GM19239 (cell line): Measurements from ENCODE around the gene ANKRD11.
A peak's percentile ranks its signal among the peaks of the same experiment; 100 is the strongest.

Experiments used
- DNase-seq: peaks from one replicate; pipeline ENCODE4 v3.0.0; 2011; ENCODE audit warnings: low spot score; ENCODE audit not compliant: insufficient read length
- FAIRE-seq: peaks from 2 replicates; lab custom pipeline; 2011; peaks lifted over from hg19 to GRCh38; lab: Jason Lieb, UNC

Gene ANKRD11

DNA sequence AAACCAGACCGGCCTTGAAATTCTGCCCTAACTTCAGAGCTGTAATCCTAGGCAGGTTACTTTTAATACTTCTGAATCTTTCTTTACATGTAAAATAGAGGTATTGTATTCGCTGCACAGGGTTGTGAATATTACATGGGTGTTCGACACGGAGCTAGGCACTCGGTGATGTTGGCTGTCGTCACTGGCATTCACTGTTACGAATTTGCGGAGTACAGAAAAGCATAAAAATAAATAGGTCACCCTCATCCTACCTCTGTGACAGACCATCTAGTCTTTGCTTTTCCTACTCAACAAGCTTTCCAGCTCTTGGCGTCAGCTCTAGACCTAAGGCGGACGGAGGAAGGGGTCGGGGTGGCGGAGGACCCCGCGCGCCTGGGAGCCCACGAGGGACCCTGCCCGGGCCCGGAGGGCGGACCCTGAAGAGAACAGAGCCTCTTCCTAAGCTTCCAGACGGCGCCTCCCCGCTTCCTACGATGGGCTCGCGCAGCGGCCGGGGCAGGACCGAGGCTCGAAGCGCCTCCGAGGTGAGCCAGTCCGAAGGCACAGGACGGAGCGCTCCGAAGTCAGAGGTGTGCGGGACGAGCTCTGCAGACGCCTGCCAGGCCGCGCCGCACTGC is 17.0 kb upstream of the ANKRD11 start:
- no peak for DNase-seq
- FAIRE-seq = no peak

DNA sequence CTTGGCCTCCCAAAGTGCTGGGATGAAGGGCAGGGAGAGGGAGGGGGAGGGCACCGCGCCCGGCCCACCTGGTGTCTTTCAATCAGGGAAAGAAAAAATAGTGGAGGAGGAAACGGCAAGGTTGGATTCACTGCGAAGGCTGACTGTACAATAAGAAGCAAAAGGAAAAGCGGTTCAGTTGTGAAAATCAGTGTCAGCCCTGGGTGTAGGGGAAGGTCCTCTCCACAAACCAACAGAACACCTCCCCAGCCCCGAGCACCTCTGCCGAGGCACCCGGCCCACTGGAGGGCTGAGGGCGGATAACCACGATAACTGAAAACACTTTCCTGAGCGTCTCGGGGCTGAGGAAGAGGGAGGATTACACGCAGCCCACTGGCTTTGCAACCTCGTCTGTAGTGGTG is 16.4 kb upstream of the ANKRD11 start:
- no peak for DNase-seq
- no peak for FAIRE-seq

DNA sequence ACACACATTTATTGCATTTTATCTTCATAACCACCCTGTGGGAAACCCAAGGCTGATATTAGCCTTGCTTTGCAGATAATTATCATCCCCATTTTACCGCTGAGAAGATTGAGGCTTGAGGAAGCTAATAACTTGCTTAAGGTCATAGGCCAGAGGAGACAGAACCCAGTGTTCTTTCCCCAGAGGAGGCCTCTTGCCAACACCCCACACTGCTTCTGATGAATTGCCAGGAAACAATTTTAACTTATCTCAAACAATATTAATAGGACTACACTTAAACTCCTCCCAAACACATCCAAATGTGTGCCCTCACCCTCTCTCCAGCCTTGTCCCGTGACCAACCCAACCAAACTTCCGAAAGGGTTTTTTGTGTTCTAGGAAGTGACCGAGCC is 15.7 kb upstream of the ANKRD11 start:
- FAIRE-seq (no peak), DNase-seq (no peak)

DNA sequence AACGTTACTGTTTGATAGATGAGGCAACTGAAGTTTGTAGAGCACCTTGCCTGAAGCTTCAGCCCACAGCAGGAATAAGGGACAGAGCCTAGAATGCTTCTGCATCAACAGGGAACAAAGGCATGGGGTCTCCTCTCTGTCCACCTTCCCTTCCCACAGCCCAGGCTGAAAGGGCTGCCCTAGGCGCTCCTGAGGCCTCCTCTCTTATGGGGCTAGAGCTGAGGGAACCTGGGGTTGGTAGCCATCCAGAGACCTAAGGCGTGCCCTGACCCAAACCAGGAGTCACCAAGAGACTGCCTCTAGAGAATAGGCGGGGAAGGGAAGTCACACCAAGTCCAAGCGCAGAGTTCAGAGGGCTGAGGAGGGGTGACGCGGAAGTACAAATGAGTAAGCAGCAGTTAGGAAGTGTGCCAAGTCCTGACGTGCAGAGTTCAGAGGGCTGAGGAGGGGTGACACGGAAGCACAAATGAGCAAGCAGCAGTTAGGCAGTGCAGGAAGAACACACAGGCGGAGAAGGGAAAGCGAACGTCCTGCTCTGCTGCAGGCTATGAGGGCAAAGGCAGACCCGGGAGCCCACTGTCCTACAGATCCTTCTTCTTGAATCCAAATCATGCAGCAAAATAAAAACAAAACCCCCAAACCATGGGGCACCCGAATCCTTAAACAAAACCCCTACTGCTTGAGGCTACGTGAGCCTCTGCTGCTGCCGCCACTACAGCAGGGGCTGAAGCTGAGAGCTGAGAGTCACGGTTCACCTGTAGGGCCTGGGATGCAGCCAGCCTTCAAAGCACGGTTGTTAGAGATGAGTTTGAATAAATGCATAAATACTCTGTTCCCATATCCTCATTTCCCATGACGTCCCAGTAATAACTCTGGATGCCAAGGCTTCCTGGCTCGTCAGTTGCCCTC is 15.1 kb upstream of the ANKRD11 start:
- FAIRE-seq (peak; percentile 95), DNase-seq (peak; percentile 78)

DNA sequence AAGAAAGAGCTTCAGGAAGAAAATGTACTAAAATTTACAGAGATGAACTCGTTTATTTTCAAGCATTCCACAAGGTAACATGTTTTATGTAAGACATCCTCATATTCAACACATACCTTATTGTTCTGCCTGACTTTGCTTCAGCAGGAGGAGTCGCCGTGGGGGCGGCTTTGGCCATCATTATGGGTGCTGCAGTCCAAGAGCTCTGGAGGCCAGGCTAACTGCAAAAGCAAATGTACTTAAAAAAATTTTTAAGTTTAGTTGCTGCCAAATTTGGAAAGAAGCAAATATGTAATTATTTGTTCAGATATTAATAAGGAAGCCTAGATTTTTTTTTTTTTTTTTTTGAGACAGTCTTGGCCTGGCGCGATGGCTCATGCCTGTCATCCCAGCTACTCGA is 13.7 kb upstream of the ANKRD11 start:
- DNase-seq = no peak
- no peak for FAIRE-seq

DNA sequence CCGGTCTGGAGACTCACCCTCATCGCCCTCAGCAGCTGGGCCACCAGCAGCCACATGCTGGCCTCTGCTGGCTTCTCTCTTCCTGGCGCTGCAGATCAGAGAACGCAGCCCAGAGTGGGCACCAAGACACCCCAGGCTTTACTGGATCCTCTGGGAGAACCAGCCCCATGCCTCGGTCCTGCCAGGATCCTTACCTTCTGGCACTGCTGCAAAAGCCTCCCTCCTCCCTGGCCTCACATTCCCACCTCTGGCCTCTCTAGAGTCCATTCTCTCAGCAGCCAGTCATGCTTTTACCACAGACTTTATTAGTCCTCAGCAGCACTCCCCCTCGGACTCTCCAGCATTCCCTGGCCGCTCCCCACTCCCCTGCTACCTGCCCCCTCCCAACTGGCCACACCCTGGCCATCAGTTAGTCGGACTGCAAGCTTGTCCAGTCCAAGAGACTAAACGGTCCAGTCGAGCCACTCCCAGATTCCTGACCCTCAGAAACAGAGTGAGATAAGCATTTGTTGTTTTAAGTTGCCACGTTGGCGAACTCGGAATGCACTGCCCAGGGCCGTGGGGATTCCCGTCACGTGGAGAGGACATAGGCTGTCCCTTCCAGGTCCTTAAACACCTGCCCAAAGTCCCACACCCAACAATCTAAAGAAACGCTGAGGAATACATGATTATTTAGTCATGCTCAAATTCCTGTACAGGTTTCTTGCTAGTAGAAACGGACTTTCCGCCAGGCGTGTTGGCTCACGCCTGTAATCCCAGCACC is 11.9 kb upstream of the ANKRD11 start:
- FAIRE-seq (no peak), DNase-seq (no peak)

DNA sequence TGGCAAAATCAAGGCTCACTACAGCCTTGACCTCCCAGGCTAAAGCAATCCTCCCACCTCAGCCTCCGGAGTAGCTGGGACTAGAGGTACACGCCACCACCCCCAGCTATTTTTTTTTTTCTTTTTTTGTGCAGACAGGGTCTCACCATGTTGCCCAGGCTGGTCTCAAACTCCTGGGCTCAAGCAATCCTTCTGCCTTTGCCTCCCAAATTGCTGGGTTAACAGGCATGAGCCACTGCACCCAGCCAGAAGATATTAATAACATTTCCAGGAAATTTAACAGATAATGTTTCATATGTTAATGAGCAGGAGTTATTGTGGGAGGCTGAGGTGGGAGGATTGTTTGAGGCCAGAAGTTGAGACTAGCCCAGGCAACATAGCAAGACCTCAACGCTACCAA is 9.4 kb upstream of the ANKRD11 start:
- no peak for FAIRE-seq
- no peak for DNase-seq

DNA sequence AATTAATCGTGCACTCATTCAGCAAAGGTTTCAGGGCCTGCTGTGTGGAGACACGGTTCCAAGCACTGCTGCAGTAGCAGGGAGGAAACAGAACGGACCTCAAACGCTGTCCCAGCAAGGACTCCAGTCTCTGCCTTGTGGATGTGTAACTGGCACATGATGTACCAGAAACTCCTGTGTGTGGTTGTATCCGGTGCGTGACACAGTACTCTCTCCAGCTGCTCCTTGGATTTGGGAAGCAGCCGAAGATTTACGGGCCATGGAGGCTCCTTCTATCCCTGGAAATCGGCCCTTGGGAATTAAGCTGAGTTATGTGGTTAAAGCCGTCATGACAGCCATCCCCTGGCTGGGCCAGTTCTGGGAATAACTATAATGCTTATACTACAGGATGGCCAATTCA is 8.5 kb upstream of the ANKRD11 start:
- FAIRE-seq = no peak

DNA sequence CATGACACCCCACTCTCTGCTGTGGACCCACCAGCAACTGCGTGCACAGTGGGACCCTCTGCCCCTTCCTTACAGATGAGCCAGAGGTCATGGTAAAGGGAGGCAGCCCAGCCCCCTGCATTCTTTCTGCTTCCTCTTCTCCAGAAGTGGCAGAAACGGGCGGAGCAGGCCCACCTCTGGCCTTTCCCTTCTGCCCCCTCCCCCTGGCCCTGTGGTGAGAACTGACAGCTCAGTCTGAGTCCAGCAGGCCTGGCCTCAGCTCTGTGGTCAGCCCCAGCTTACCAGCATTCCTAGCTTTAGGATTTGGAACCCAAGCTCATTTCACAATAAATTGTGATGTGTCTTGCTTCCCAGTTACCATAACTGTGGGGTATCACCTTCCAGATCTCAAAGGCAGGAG is 4.8 kb upstream of the ANKRD11 start:
- FAIRE-seq = no peak
- DNase-seq = no peak

More for the DNA sequence above, 8.5 kb upstream of the ANKRD11 start:
- no peak for DNase-seq

DNA sequence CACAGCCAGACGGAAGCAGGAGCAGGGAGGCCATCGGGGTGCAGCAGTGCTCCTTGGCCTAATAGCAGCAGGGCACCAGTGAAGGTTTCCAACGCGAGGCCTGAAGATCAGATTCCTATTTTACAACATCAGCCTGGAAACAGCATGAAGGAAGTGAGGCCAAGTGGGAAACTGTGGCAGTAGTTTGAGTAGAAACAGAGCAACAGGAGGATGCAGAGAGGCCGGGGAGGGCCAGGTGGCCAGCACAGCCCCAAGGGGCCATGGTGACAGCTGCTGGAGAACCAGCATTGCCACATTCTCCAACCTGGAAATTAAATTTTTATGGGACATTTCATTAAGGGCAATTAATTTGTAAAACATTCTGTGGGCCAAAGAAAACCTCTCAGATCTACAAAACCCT is 3.4 kb upstream of the ANKRD11 start:
- no peak for DNase-seq

DNA sequence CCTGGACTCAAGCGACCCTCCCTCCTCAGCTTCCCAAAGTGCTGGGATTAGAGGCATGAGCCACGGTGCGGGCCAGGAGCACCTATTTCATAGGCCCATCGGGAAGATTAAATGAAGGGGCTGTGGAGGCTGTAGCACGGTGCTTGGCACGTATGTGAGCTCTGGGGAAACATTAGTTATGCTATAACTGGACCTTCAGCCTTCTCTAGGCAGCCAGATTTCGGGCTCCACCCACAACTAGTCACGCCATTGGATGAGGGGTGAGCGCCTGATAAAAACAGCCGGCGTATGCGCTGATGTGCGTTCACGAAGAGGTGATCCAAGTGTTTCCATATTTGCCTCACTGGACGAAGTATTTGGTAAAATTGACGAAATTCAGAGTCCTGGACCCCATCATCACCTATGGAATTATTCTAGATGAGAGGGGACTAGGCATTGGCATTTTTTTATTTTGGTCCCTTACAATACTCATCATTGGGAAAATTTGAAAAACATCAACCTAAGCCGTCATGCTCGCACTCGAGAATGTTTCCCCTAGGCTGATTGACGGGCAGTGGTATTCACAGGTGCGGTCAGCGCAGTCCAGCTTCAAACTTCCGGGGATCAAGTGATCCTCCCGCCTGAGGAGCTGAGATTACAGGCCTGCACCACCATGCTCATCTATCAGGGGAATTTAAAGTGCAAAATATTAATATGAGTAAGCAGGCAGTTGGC is 1.8 kb upstream of the ANKRD11 start:
- FAIRE-seq = no peak

More for the DNA sequence above, 3.4 kb upstream of the ANKRD11 start:
- no peak for FAIRE-seq

DNA sequence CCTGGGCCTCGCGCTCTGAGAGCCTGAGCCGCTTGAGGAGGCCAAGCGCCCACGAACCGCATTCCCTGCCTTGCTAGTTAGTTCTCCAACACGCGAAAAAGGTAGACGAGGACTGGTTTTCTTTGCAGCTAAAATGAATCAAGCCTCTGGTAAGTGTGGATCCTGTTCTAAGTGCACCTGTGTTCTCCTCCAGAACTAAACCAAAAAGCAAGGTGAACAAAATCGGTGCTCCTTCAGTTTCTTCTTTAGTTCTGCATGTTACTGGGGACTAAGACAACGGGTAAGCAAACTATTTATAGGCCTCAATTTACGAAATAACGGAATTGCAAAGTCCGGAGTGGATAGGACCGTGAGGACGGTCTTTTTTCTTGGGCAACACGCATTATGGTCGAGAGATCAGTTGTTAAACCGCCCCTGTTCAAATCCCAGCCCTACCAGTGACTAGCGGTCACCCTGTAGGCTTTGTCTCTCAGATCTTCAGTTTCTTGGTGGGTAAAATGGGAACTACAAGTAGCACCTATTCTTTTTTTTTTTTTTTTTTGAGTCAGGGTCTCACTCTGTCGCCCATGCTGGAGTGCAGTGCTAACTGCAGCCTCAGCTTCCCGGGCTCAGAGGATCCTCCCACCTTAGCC is 993 bp upstream of the ANKRD11 start:
- DNase-seq = no peak
- FAIRE-seq = peak; percentile 28

More for the DNA sequence above, 1.8 kb upstream of the ANKRD11 start:
- DNase-seq = no peak

DNA sequence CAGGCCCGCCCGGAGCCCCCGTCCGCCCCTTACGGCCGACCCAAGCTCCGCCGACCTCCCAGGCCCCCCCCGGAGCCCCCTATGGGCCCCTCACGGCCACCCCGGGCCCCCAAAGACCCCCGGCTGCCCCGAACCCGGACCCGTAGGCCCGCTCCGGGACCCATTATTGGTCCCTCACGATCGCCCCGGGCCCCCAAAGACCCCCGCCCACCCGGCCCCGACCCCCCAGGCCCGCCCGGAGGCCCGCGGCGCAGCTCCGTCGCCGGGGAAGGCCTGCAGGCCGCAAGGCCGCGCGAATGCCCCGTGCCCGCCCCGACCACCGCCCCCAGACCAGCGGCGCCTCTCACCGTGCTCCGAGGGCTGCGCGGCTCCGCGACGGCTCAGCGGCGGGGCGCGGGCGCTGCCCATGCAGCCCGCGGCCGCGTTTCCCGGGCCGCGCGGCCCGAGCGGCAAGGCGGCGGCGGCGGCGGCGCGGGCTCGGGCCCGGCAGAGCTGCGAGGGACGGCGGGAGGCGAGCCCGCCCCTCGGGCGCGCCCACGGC is 393 bp downstream of the ANKRD11 start:
- DNase-seq = no peak
- no peak for FAIRE-seq

DNA sequence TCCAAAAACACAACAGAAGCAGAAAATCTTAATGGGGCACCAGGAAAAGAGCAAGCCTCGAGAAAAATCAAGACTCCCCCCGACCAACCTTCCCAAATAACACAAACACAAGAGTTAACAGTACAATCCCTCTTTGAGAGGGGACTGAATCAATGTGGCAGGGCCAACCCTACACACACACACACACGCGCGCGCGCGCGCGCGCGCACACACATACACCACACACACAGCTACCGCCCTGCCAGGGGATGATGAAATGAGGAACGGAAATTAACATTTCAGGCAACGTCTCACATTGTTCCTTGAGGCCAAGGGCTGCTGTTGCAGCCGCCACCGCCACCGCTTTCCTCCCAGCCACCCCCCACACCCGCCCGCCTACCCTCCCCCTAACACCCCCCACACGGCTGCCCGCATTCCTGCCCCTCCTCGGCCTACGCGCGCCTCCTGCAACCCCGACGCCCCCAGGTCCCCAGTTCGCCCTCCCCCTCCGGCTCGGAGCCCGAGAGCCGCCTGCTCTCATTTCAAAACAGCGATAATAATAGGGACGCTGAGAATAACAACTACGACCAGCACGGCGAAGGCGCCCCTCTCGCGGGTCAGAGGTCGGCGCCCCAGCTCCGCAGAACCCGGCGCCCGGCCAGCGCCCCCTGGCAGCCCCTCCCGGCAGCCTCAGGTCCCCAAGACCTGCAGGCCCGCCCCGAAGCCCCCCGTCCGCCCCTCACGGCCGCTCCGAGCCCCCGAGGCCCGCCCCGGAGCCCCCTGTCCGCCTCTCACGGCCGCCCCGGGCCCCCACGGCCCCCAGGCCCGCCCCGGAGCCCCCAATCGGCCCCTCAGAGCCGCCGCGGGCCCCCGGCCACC is 1.1 kb downstream of the ANKRD11 start:
- FAIRE-seq (peak; percentile 82), DNase-seq (peak; percentile 69)

DNA sequence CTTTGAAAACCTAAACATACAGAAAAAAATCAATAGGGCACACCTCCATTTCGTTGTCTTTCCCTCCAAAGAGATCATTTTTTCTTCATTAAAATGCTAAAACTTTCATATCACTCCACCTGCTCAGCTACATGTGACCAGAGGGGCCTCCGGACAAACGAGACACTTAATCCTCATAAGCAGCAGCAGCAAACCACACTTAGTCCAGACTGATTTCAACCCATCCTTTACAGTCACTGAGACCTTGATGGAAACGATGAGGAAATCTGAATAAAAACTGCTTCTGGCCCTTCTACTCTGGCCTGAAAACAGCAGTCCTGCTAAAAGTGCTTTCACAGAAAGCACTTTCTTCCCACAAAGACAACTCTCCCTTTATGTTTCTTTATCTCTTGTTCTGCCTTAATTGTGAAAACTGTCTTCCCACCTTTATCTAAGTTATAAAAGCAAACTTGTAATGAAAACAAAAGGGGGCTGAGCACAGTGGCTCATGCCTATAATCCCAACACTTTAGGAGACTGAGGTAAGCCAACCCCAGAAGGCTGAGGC is 4.6 kb downstream of the ANKRD11 start:
- FAIRE-seq = peak; percentile 26
- no peak for DNase-seq

DNA sequence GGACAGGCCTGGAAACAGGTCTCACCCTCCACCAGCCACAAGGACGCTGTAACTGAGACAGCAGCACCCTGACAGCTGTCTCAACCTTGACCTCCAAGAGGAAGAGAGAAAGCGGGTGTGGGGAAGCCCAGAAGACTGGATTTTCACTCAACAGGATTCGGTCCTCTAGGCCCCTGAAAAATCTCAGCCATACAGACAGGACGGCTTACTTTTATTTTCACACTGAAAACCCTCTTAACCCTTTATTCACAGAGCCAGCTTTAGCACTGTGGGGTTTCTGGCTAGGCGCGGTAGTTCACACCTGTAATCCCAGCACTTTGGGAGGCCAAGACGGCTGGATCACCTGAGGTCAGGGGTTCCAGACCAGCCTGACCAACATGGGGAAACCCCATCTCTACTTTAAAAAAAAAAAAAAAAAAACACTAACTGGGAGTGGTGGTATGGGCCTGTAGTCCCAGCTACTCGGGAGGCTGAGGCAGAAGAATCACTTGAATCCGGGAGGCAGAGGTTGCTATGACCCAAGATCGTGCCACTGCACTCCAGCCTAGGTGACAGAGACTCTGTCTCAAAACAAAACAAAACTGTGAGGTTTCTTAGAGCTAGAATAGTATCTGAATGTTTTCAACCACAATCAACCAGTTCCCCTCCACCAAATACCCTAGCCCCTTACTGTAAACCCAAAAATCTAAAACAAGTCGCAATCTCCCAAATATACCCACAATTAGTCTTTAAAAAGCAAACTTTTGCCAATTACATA is 5.3 kb downstream of the ANKRD11 start:
- DNase-seq (peak; percentile 36), FAIRE-seq (peak; percentile 31)

DNA sequence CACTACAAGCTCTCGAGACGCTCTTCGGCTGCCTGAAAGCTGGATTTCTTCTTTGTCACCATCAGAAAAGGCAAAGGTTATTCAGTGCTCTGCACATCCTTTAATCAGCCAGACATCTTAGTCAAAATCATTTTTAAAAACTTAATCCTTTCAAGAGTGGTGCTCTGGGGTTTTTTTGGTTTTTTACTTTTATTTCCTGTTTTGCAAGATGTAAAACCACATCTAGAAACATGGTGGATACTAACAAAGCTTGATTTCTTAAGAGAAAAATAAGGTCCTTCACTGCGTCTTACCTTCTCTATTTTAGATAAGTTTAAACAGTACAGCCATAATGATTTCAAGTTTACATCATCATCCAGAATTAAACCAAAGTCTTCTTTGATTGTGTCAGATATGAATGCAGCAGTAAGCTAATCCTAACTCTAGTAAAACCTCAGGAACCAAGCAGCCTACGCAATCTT is 6.3 kb downstream of the ANKRD11 start:
- FAIRE-seq (no peak), DNase-seq (no peak)

DNA sequence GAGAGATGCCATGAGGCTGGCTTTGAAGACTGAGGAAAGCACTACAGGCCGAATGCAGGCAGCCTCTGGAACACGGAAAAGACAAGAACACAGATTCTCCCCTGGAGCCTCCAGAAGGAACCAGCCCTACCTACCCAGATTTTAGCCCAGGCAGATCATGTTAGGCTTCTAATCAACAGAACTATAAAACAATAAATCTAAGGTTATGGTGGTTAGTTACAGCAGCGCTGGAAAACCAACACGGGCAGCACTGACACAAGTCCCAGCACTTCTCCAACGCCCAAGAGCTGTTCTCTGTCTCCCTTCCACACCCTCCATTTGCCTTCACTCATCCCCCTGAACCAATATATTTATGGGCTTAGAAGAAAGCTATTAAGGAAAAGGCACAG is 7.5 kb downstream of the ANKRD11 start:
- no peak for DNase-seq
- no peak for FAIRE-seq
